Measurements from ENCODE around the gene NAALADL2. TPM values are rescaled to one million over a fixed set of nuclear protein-coding genes. Genes with fewer than 3 reads are reported as not detected.

NAALADL2 gene
- total and polyA plus RNA-seq, 2 of the 8 experiments (the other 6 are each of a cell fraction or from before 2014, with no cell fraction given): 0.12 to 0.22 TPM

GRCh38 chr3:175005193-175005592 lies 146.1 kb downstream of the NAALADL2 start:
- Histone ChIP-seq H4K8ac (ENCODE audit: extremely low read depth, insufficient read depth, low read length) (no peak overlapping the region), H3K56ac (replicated peaks; ENCODE audit: insufficient read length, low read depth, low read length) (no peak overlapping the region), H4K5ac (ENCODE audit: insufficient read length, low read depth, low read length) (no peak overlapping the region), H3K9me3 (ENCODE audit: insufficient read depth in 2 of 2, low read depth in 1 of 2, low read length in 1 of 2) (no peaks in the 10 kb centered on the region), H2BK5ac (ENCODE audit: low read depth, low read length) (no peak overlapping the region), H2BK20ac (ENCODE audit: low read length) (no peak overlapping the region), H2BK120ac (replicated peaks; ENCODE audit: low read depth, low read length) (no peak overlapping the region), H3K18ac (ENCODE audit: extremely low read depth, low read length) (no peak overlapping the region), H2BK15ac (ENCODE audit: low read length) (no peak overlapping the region), H3K4me3 (ENCODE audit: extremely low read depth in 1 of 4, insufficient read depth in 2 of 4, low read depth in 3 of 4, low read length in 4 of 4) (no peak overlapping the region), H3K36me3 (ENCODE audit: control insufficient read depth in 2 of 4, insufficient read depth in 4 of 4, low read length in 3 of 4) (no peaks in the 10 kb centered on the region; a peak in 1 of 8 replicates), H2BK12ac (ENCODE audit: low read depth, low read length) (no peak overlapping the region), H3K79me2 (ENCODE audit: control insufficient read depth in 1 of 2, insufficient read depth in 2 of 2, low read length in 2 of 2) (no peaks in the 10 kb centered on the region), H3K27ac (ENCODE audit: low read depth, low read length) (no peak overlapping the region), H3K23ac (ENCODE audit: insufficient read length) (no peak overlapping the region), H4K20me1 (replicated peaks in 1 of 2; ENCODE audit: control insufficient read depth in 1 of 2, insufficient read depth in 2 of 2, low read length in 2 of 2) (no peaks in the 10 kb centered on the region), H3K14ac (ENCODE audit: insufficient read length) (no peak overlapping the region), H3K4ac (replicated peaks; ENCODE audit: insufficient read length, low read depth, low read length) (no peak overlapping the region), H2AFZ (ENCODE audit: low read length) (no peak overlapping the region), H3K79me1 (ENCODE audit: low read depth, low read length) (no peaks in the 10 kb centered on the region), H3K4me1 (replicated peaks in 1 of 4; ENCODE audit: control insufficient read depth in 3 of 4, insufficient read depth in 4 of 4, low read length in 3 of 4) (no peaks in the 10 kb centered on the region), H3K23me2 (ENCODE audit: low read depth, low read length) (no peaks in the 10 kb centered on the region), H4K91ac (replicated peaks; ENCODE audit: insufficient read length, low read length) (no peak overlapping the region), H3K27me3 (replicated peaks in 1 of 4; ENCODE audit: control insufficient read depth in 3 of 4, extremely low read depth in 1 of 4, insufficient read depth in 3 of 4, low read length in 3 of 4) (no peaks in the 10 kb centered on the region), H3K4me2 (ENCODE audit: insufficient read depth in 1 of 2, low read depth in 2 of 2, low read length in 2 of 2) (no peak overlapping the region), H3K9ac (replicated peaks in 1 of 4; ENCODE audit: extremely low read depth in 1 of 4, low read depth in 3 of 4, low read length in 3 of 4) (no peak overlapping the region), H2AK5ac (ENCODE audit: low read depth, low read length) (no peak overlapping the region)
- ChIA-PET CTCF (ENCODE audit: partially characterized antibody) (no interaction called here), POLR2A (ENCODE audit: partially characterized antibody) (no interaction called here)
- DNase-seq (ENCODE audit: low read depth in 1 of 2, low spot score in 2 of 2) (no peak), FAIRE-seq (no peak)
- WGBS, 2 experiments (ENCODE audit: extremely low coverage in 1 of 2, insufficient coverage in 1 of 2, insufficient read length in 1 of 2, insufficient replicate concordance in 2 of 2, low coverage in 1 of 2, low lambda C conversion rate in 2 of 2, missing lambda C conversion rate in 1 of 2): 83% methylated on average over 1 of the region's 1 CpG; no CpG with 5 or more reads in 1 of the 2 experiments
- TF ChIP-seq RAD21 (IDR thresholded peaks at IDR 0.05 in 1 of 2, conservative IDR thresholded peaks at IDR 0.05 in 1 of 2; ENCODE audit: low read depth in 2 of 2, low read length in 2 of 2) (no peak), SP4 (IDR thresholded peaks at IDR 0.05; ENCODE audit: low read length) (no peak), EP300 (IDR thresholded peaks at IDR 0.05; ENCODE audit: borderline replicate concordance in 1 of 2, low read depth in 2 of 2, low read length in 2 of 2) (no peak)
